Activated B cell treated with CpG ODN at 0.5 μM for 24 hours (primary cell): ENCODE data around the gene AUTS2. TPM values are rescaled to one million over a fixed set of nuclear protein-coding genes. Genes with fewer than 3 reads are reported as not detected.

Experiments used
- ATAC-seq: fragments of 200-7000 bp; cut with Tn5 transposase; one replicate; pipeline ENCODE4 v1.10.0; 2021; ENCODE audit warnings: low read depth, mild to moderate bottlenecking, moderate library complexity
- CTCF ChIA-PET: fragments of 350-600 bp; sonication (Branson Sonifier 250); formaldehyde crosslinking; loops from one replicate; lab custom pipeline; 2021; ENCODE audit warnings: antibody characterized with exemption; lab: Charles Lee
- POLR2A ChIA-PET: fragments of 350-600 bp; sonication (Branson Sonifier 250); formaldehyde crosslinking; loops from one replicate; lab custom pipeline; 2021; ENCODE audit warnings: antibody characterized with exemption; lab: Charles Lee
- DNase-seq: peaks from one replicate; pipeline ENCODE4 v3.0.0; 2022
- H3K27ac Mint-ChIP-seq: one replicate; pipeline ENCODE4 v1.8.0; 2020; ENCODE audit warnings: mixed read lengths
- H3K27me3 Mint-ChIP-seq: one replicate; pipeline ENCODE4 v1.8.0; 2021; ENCODE audit warnings: mixed read lengths
- H3K36me3 Mint-ChIP-seq: one replicate; pipeline ENCODE4 v1.8.0; 2021; ENCODE audit warnings: low read depth, mixed read lengths
- H3K4me1 Mint-ChIP-seq: one replicate; pipeline ENCODE4 v1.8.0; 2021; ENCODE audit warnings: mixed read lengths
- H3K4me3 Mint-ChIP-seq: one replicate; pipeline ENCODE4 v1.8.0; 2020; ENCODE audit warnings: mild to moderate bottlenecking, mixed read lengths
- H3K9me3 Mint-ChIP-seq: one replicate; pipeline ENCODE4 v1.8.0; 2020; ENCODE audit warnings: mixed read lengths
- intact Hi-C: fragments of 100-400 bp; cut with micrococcal nuclease; formaldehyde crosslinking; loops from one replicate; pipeline ENCODE4 v1.15.1; 2024
- total RNA-seq: library from RNA; stranded (reverse); gene quantifications from 2 replicates; pipeline ENCODE4 v1.2.3, GENCODE V29; 2022
- TF ChIP-seq, protein P1 (sequence below): fragments of 200-600 bp; IDR thresholded peaks from one replicate; pipeline ENCODE4 v1.8.0; 2022; ENCODE audit warnings: antibody characterized with exemption, mild to moderate bottlenecking

The AUTS2 gene
- total RNA-seq, 1 donor from 2014 or later = 15.9 TPM

DNA sequence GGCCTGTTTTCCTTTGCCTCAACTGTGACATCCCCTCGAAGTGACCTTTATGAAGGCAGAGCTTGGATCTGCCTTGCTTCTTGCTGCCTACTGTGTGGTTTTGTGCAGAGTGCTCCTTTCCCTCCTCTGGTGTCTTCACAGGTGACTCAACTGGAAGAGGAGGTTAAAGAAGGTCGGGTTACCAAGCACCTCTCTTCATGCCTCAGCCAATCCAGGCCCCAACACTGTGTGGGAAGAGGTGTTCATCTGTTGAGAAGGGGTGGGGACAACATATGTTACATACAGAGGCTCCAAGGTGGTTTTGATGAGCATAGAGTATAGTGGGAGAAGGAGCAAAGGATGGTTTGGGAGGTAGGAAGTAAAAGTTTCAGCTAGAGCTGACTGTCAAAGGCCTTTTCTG is 155.7 kb downstream of the AUTS2 start:
- ATAC-seq (no peak), DNase-seq (no peak)
- H3K36me3 Mint-ChIP-seq = no peaks in the 10 kb centered on the region
- peaks cover 12% of the 10 kb centered on the region for H3K4me1 Mint-ChIP-seq
- ChIA-PET CTCF (no interaction called here), POLR2A (no interaction called here)
- H3K9me3 Mint-ChIP-seq = no peaks in the 10 kb centered on the region
- H3K4me3 Mint-ChIP-seq = no peak overlapping the region
- TF ChIP-seq, protein P1, sequence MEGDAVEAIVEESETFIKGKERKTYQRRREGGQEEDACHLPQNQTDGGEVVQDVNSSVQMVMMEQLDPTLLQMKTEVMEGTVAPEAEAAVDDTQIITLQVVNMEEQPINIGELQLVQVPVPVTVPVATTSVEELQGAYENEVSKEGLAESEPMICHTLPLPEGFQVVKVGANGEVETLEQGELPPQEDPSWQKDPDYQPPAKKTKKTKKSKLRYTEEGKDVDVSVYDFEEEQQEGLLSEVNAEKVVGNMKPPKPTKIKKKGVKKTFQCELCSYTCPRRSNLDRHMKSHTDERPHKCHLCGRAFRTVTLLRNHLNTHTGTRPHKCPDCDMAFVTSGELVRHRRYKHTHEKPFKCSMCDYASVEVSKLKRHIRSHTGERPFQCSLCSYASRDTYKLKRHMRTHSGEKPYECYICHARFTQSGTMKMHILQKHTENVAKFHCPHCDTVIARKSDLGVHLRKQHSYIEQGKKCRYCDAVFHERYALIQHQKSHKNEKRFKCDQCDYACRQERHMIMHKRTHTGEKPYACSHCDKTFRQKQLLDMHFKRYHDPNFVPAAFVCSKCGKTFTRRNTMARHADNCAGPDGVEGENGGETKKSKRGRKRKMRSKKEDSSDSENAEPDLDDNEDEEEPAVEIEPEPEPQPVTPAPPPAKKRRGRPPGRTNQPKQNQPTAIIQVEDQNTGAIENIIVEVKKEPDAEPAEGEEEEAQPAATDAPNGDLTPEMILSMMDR = no peak
- intact Hi-C loops = no loop called here
- no peak overlapping the region for H3K27ac Mint-ChIP-seq
- H3K27me3 Mint-ChIP-seq = no peaks in the 10 kb centered on the region

DNA sequence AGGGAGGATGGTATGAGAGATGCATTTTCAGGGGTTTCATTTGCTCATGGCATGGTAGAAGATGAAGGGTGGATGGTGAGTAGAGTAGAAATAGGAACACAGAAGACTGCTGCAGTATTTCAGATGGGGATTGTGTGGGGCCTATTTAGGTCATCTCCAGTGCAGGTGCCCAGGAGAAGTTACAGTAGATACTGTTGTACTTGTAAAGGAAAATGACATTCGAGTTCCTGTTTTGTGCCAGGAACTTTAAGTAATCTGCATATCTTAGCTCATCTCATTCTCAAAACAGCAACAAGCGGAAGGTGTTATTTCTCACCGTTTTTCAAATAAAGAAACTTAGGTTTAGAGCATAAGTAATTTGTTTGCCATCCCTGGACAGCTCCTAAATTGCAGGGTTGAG is 156.2 kb downstream of the AUTS2 start:
- Mint-ChIP-seq H3K27ac (no peak overlapping the region), H3K36me3 (no peaks in the 10 kb centered on the region), H3K27me3 (no peaks in the 10 kb centered on the region), H3K9me3 (no peaks in the 10 kb centered on the region), H3K4me3 (no peak overlapping the region), H3K4me1 (peaks cover 12% of the 10 kb centered on the region)
- ChIA-PET POLR2A (no interaction called here), CTCF (no interaction called here)
- intact Hi-C loops = no loop called here
- peak; percentile 21 for ATAC-seq
- no peak for DNase-seq
- TF ChIP-seq, protein P1 = no peak

DNA sequence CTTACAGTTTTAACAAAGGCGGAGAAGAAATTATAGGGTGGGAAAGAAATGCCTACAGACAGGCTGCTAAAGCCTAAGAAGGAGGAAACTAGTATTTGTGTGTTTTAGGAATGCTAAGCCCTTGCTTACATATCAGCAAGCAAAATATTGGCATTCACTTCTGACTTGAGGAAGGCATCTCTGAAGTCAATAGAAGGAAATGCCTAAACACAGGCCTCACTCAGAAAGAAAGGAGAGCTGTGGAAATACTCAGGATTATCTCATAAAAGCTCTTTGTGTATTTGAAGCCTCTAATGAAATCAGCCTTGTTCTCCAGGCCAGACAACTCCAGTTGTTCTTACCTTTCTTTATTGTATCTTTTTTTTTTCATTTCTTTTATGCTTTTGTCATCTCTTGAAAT is 158.0 kb downstream of the AUTS2 start:
- Mint-ChIP-seq H3K9me3 (no peaks in the 10 kb centered on the region), H3K4me1 (peaks cover 12% of the 10 kb centered on the region), H3K27me3 (no peaks in the 10 kb centered on the region), H3K36me3 (no peaks in the 10 kb centered on the region), H3K4me3 (no peak overlapping the region), H3K27ac (no peak overlapping the region)
- TF ChIP-seq, protein P1 = no peak
- intact Hi-C loops = no loop called here
- ATAC-seq (no peak), DNase-seq (no peak)
- POLR2A ChIA-PET = no interaction called here
- CTCF ChIA-PET = no interaction called here

DNA sequence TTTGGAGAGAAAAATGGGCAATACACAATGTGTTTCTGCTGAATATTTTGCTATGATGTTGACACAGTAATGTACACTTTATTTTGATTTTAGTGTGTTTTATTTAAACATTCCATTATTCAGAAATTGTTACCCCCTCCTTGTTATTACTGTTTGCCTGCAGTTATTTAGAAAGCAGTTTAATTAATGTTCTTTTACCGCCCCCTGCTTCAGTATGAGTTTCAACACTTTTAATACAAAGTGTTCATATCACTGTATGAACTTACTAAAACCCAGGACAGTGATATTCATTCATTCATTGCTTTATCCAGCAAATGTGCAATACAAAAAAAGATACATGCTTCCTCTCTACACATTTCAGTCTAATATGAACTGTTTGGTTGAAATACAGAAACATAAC is 159.3 kb downstream of the AUTS2 start:
- Mint-ChIP-seq H3K4me1 (peaks cover 12% of the 10 kb centered on the region), H3K9me3 (no peaks in the 10 kb centered on the region), H3K27ac (no peak overlapping the region), H3K27me3 (no peaks in the 10 kb centered on the region), H3K4me3 (no peak overlapping the region), H3K36me3 (no peaks in the 10 kb centered on the region)
- no peak for DNase-seq
- no peak for ATAC-seq
- TF ChIP-seq, protein P1 = no peak
- ChIA-PET POLR2A (no interaction called here), CTCF (no interaction called here)
- intact Hi-C loops = no loop called here

DNA sequence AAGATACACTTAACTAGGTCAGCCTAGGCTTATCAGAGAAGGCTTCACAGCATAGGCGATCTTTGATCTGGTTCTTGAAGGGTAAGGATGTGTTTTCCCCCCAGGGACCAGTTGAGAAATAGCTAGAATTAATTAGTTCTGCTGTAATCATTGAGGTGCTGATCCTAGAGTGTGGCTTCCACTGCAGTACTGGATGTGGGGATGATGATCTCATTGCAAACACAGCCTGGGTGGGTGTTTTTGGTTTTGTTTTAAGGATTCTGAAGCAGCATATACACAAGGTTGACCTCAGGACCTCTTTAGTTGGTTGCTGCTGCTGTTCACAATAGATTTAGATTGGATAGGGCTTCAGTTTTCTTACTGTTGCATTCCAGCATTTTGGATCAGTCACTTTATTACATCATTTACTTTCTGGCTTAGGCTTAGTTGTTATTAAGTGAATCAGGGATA is 159.7 kb downstream of the AUTS2 start:
- Mint-ChIP-seq H3K27me3 (no peaks in the 10 kb centered on the region), H3K36me3 (no peaks in the 10 kb centered on the region), H3K27ac (no peak overlapping the region), H3K4me1 (peaks cover 13% of the 10 kb centered on the region), H3K4me3 (no peak overlapping the region), H3K9me3 (no peaks in the 10 kb centered on the region)
- TF ChIP-seq, protein P1 = no peak
- DNase-seq (no peak), ATAC-seq (no peak)
- CTCF ChIA-PET = no interaction called here
- POLR2A ChIA-PET = no interaction called here
- intact Hi-C loops = no loop called here
